Panc1 (cell line): ENCODE results near the gene CREB5. TPM values are rescaled to one million over a fixed set of nuclear protein-coding genes. Genes with fewer than 3 reads are reported as not detected.

ENCODE experiments used
- ATAC-seq: fragments of 200-7000 bp; cut with Tn5 transposase; 2 replicates; pipeline ENCODE4 v1.9.1; 2020; ENCODE audit warnings: mild to moderate bottlenecking, moderate library complexity
- BruUV-seq: library from RNA; stranded (reverse); fragments of 400-500 nt; replicated peaks from 2 replicates; lab custom pipeline; 2021; lab: Mats Ljungman, UMichigan
- CTCF ChIA-PET: fragments of 300-600 bp; sonication (Branson Sonifier 250); formaldehyde crosslinking; loops from one replicate; lab custom pipeline; 2022; ENCODE audit warnings: antibody characterized with exemption; lab: Charles Lee
- POLR2A ChIA-PET: fragments of 300-600 bp; sonication (Branson Sonifier 250); formaldehyde crosslinking; loops from one replicate; lab custom pipeline; 2022; ENCODE audit warnings: antibody characterized with exemption; lab: Charles Lee
- DNase-seq: peaks from one replicate; pipeline ENCODE4 v3.0.0-alpha.2; 2010; ENCODE audit warnings: low read depth, low spot score
- H3K27ac ChIP-seq: 2 replicates; pipeline ENCODE4 v1.5.1; 2011; ENCODE audit warnings: mild to moderate bottlenecking, low read length, inconsistent platforms
- H3K27me3 ChIP-seq: fragments of 200-500 bp; sonication (Bioruptor generic); 2 replicates; pipeline ENCODE4 v1.6.0; 2014; ENCODE audit warnings: low read length, inconsistent platforms; ENCODE audit not compliant: control insufficient read depth, insufficient read depth
- H3K36me3 ChIP-seq: fragments of 200-500 bp; sonication (Bioruptor generic); 2 replicates; pipeline ENCODE4 v1.5.1; 2014; ENCODE audit warnings: inconsistent platforms, mild to moderate bottlenecking, low read length, moderate library complexity; ENCODE audit not compliant: control insufficient read depth, insufficient read depth
- H3K4me1 ChIP-seq: 2 replicates; pipeline ENCODE4 v1.5.1; 2011; ENCODE audit warnings: inconsistent platforms, mild to moderate bottlenecking, low read length, moderate library complexity; ENCODE audit not compliant: control insufficient read depth, insufficient read depth
- H3K4me3 ChIP-seq, 2 experiments: 2 replicates each; pipeline ENCODE4 v1.5.1; 2011 to 2012; ENCODE audit warnings: low read depth in 2 of 2, low read length in 2 of 2, mild to moderate bottlenecking in 2 of 2, inconsistent platforms in 1 of 2, moderate library complexity in 1 of 2
- H3K9me3 ChIP-seq: fragments of 200-500 bp; sonication (Bioruptor generic); 2 replicates; pipeline ENCODE4 v1.5.1; 2014; ENCODE audit warnings: low read depth, mild to moderate bottlenecking, inconsistent platforms, low read length, moderate library complexity; ENCODE audit not compliant: control insufficient read depth, insufficient read depth
- CTCF ChIP-seq: fragments of 450-650 bp; IDR thresholded peaks from 2 replicates; pipeline ENCODE4 v1.5.1; 2017; ENCODE audit warnings: mild to moderate bottlenecking
- POLR2AphosphoS5 ChIP-seq: IDR thresholded peaks from 2 replicates; pipeline ENCODE4 v1.6.1; 2012; ENCODE audit warnings: mild to moderate bottlenecking, low read depth, low read length, moderate library complexity
- REST ChIP-seq, 2 experiments: IDR thresholded peaks; 2 replicates each; pipeline ENCODE4 v1.6.1; 2011 to 2012; ENCODE audit warnings: low read depth in 2 of 2, control low read depth in 1 of 2, low read length in 1 of 2, mild to moderate bottlenecking in 1 of 2, moderate library complexity in 1 of 2; ENCODE audit not compliant: insufficient read depth in 1 of 2
- SIN3A ChIP-seq: IDR thresholded peaks from 2 replicates; pipeline ENCODE4 v1.6.1; 2012; ENCODE audit warnings: low read depth, mild to moderate bottlenecking, low read length, moderate library complexity, borderline replicate concordance; ENCODE audit not compliant: insufficient read depth
- TCF7L2 ChIP-seq: IDR thresholded peaks from 2 replicates; pipeline ENCODE4 v1.6.1; 2011; ENCODE audit warnings: mild to moderate bottlenecking, low read depth, low read length, inconsistent platforms
- in situ Hi-C: cut with HindIII; loops from 2 replicates; pipeline ENCODE4 v1.10.0; 2016; ENCODE audit warnings: low sequenced_read_pairs, low pct_unique_long_range_greater_than_20kb
- intact Hi-C: fragments of 100-400 bp; cut with micrococcal nuclease; formaldehyde crosslinking; loops from one replicate; pipeline ENCODE4 v1.10.0; 2022; ENCODE audit not compliant: unreplicated experiment
- total RNA-seq: library from RNA; stranded (reverse); gene quantifications from one replicate; pipeline ENCODE4 v1.2.1, GENCODE V29; 2021; ENCODE audit not compliant: unreplicated experiment

The CREB5 gene
- total RNA-seq, 1 experiment from 2014 or later, result 3.1 TPM

GRCh38 chr7:28842769-28843295, 430.5 kb downstream of the CREB5 start:
- intact Hi-C loops, result no loop called here
- Histone ChIP-seq H3K36me3 (no peaks in the 10 kb centered on the region), H3K27ac (no peak overlapping the region), H3K27me3 (peaks cover 2% of the 10 kb centered on the region; the same call in 1 of the 2 replicates), H3K4me3 (no peak overlapping the region), H3K9me3 (no peaks in the 10 kb centered on the region), H3K4me1 (no peaks in the 10 kb centered on the region)
- CTCF ChIA-PET, result no interaction called here
- POLR2A ChIA-PET, result no interaction called here
- TF ChIP-seq POLR2AphosphoS5 (no peak), SIN3A (no peak), TCF7L2 (no peak), REST (IDR thresholded peaks at IDR 0.05; ENCODE audit: insufficient read depth in 1 of 2, low read depth in 2 of 2, low read length in 1 of 2) (no peak), CTCF (no peak)
- DNase-seq (no peak), ATAC-seq (no peak)
- in situ Hi-C loops, result no loop called here
- BruUV-seq, result no TSS peak

GRCh38 chr7:28845106-28845505, 432.8 kb downstream of the CREB5 start:
- intact Hi-C loops, result no loop called here
- CTCF ChIA-PET, result no interaction called here
- ATAC-seq (no peak), DNase-seq (no peak)
- H3K4me3 ChIP-seq, result no peak overlapping the region
- H3K36me3 ChIP-seq, result no peaks in the 10 kb centered on the region
- in situ Hi-C loops, result no loop called here
- POLR2A ChIA-PET, result no interaction called here
- TF ChIP-seq REST (IDR thresholded peaks at IDR 0.05; ENCODE audit: insufficient read depth in 1 of 2, low read depth in 2 of 2, low read length in 1 of 2) (no peak), POLR2AphosphoS5 (no peak), TCF7L2 (no peak), CTCF (no peak), SIN3A (no peak)
- H3K4me1 ChIP-seq, result no peaks in the 10 kb centered on the region
- H3K27me3 ChIP-seq, result peaks cover 4% of the 10 kb centered on the region; the same call in 1 of the 2 replicates
- no peaks in the 10 kb centered on the region for H3K9me3 ChIP-seq
- H3K27ac ChIP-seq, result no peak overlapping the region
- no TSS peak for BruUV-seq
